Nephron progenitor cell (in vitro differentiated cells): Measurements from ENCODE around the gene TTYH1.

Experiments
- DNase-seq: peaks from one replicate; pipeline ENCODE4 v3.0.0; 2021
- H3K27ac Mint-ChIP-seq: 2 replicates; pipeline ENCODE4 v1.8.0; 2021; ENCODE audit warnings: mild to moderate bottlenecking, moderate library complexity, mixed read lengths
- H3K27me3 Mint-ChIP-seq: 2 replicates; pipeline ENCODE4 v1.8.0; 2021; ENCODE audit warnings: mild to moderate bottlenecking, low read depth, mixed read lengths; ENCODE audit not compliant: poor library complexity
- H3K36me3 Mint-ChIP-seq: 2 replicates; pipeline ENCODE4 v1.8.0; 2021; ENCODE audit warnings: low read depth, mixed read lengths
- H3K4me1 Mint-ChIP-seq: 2 replicates; pipeline ENCODE4 v1.8.0; 2021; ENCODE audit warnings: mixed read lengths
- H3K4me3 Mint-ChIP-seq: 2 replicates; pipeline ENCODE4 v1.8.0; 2021; ENCODE audit warnings: mild to moderate bottlenecking, moderate library complexity, mixed read lengths
- H3K9me3 Mint-ChIP-seq: 2 replicates; pipeline ENCODE4 v1.8.0; 2021; ENCODE audit warnings: mild to moderate bottlenecking, moderate library complexity, mixed read lengths
- TF ChIP-seq, protein P1 (sequence below): fragments of 200-600 bp; sonication (generic); IDR thresholded peaks from 2 replicates; pipeline ENCODE4 v1.5.0; 2021; ENCODE audit warnings: antibody characterized with exemption

The TTYH1 gene

DNA sequence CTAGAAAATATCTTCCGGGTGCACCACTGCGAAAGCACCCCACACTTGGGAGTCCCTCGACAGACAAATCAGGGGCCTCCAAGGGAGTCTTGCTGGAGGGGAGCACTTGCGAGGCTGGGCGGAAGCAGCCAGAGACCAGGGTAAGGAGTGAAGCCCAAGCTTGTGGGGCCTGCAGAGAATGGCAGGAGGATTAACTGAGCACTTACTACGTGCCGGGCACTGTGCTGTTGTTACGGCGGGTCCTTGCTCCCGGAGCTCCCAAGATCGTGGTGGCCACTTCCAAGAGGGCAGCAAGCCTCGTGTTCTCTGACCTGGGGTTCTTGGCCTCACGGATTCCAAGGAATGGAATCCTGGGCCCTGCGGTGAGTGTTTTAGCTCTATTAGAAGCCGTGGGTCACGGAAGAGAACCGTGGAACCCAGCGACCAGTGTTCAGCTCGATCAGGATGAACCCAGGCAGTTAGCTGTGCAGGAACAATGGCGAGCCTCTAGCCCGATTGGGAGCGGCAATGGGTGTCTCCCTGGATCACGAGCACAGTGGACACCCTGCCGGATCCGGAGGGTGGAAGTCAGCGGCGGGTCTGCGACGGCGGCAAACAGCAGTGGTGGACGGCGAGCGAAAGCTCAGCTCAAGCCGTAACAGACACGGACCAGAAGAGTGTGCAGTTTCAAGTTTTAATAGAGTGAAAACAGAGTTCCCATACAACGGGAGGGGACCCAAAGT is 9.6 kb downstream of the TTYH1 start:
- no peaks in the 10 kb centered on the region for H3K9me3 Mint-ChIP-seq
- H3K27me3 Mint-ChIP-seq: peaks cover 42% of the 10 kb centered on the region
- peaks cover 18% of the 10 kb centered on the region for H3K4me1 Mint-ChIP-seq
- H3K36me3 Mint-ChIP-seq: no peaks in the 10 kb centered on the region
- TF ChIP-seq, protein P1, sequence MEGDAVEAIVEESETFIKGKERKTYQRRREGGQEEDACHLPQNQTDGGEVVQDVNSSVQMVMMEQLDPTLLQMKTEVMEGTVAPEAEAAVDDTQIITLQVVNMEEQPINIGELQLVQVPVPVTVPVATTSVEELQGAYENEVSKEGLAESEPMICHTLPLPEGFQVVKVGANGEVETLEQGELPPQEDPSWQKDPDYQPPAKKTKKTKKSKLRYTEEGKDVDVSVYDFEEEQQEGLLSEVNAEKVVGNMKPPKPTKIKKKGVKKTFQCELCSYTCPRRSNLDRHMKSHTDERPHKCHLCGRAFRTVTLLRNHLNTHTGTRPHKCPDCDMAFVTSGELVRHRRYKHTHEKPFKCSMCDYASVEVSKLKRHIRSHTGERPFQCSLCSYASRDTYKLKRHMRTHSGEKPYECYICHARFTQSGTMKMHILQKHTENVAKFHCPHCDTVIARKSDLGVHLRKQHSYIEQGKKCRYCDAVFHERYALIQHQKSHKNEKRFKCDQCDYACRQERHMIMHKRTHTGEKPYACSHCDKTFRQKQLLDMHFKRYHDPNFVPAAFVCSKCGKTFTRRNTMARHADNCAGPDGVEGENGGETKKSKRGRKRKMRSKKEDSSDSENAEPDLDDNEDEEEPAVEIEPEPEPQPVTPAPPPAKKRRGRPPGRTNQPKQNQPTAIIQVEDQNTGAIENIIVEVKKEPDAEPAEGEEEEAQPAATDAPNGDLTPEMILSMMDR: no peak
- DNase-seq: no peak
- H3K4me3 Mint-ChIP-seq: no peak overlapping the region
- H3K27ac Mint-ChIP-seq: peak overlapping the region; percentile 25

DNA sequence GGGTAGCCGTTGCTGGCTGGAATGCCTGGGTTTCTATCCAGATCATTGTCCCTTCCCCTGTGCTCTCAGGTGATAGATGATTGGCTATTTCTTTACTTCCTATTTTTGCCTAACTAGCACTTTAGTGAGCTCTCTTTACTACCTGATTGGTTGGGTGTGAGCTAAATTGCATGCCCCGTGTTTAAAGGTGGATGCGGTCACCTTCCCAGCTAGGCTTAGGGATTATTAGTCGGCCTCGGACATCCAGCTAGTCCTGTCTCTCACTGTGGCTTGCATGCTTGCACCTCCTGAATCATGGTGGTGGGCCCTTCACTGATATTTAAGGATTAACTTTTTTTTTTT is 10.1 kb downstream of the TTYH1 start:
- TF ChIP-seq, protein P1: no peak
- Mint-ChIP-seq H3K36me3 (no peaks in the 10 kb centered on the region), H3K27me3 (peaks cover 39% of the 10 kb centered on the region), H3K4me1 (peaks cover 15% of the 10 kb centered on the region), H3K4me3 (no peak overlapping the region), H3K27ac (no peak overlapping the region), H3K9me3 (no peaks in the 10 kb centered on the region)
- no peak for DNase-seq

DNA sequence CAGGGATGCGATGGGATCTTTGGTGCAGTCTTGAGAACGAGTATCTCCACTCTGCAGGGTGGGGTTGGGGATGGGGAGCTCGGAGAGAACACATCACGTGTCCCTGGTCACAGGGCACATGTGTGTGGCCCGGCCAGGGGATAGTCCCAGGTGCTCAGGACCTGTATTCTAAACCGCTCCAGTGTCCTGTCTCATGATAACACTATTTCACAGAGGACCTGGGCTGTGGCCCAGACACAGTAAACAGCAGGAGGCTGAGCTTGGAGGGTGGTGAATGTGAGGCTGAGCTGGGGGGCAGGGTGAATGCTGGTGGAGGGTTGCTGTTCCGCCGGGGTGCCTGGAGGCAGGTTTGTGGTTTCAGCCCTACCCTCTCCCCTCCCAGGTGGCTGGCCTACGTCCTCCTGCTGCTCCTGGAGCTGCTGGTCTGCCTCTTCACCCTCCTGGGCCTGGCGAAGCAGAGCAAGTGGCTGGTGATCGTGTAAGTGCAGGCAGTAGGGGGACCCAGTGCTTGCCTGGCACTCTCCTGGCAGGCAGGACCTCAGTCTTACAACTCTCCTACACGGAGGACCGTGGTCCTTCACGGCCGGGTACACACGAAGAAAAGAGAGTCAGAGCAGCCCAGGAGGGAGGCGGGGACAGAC is 11.1 kb downstream of the TTYH1 start:
- H3K36me3 Mint-ChIP-seq: no peaks in the 10 kb centered on the region
- H3K4me3 Mint-ChIP-seq: no peak overlapping the region
- TF ChIP-seq, protein P1: no peak
- peak overlapping the region; percentile 19 for H3K27ac Mint-ChIP-seq
- no peaks in the 10 kb centered on the region for H3K9me3 Mint-ChIP-seq
- H3K27me3 Mint-ChIP-seq: peaks cover 36% of the 10 kb centered on the region
- no peak for DNase-seq
- peaks cover 17% of the 10 kb centered on the region for H3K4me1 Mint-ChIP-seq

DNA sequence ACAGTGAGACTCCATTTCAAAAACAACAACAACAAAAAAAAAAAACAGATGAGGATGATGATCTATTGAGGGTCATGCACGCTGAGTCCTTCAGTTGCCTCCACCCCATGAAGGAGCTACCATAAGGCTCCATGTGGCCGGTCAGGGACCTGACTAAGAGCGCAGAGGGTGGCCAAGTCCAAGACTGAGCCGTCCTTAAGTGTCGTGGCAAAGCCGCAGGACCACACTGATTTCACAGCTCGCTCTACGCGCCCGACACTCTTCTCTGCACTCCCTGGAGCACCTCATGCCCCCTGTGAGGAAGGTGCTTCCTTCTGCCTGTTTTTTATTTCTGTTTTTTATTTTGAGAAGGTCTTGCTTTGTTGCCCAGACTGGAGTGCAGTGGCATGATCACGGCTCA is 12.3 kb downstream of the TTYH1 start:
- TF ChIP-seq, protein P1: no peak
- H3K9me3 Mint-ChIP-seq: no peaks in the 10 kb centered on the region
- peaks cover 26% of the 10 kb centered on the region for H3K27me3 Mint-ChIP-seq
- H3K4me3 Mint-ChIP-seq: no peak overlapping the region
- DNase-seq: no peak
- no peaks in the 10 kb centered on the region for H3K36me3 Mint-ChIP-seq
- H3K27ac Mint-ChIP-seq: no peak overlapping the region
- H3K4me1 Mint-ChIP-seq: peaks cover 22% of the 10 kb centered on the region

DNA sequence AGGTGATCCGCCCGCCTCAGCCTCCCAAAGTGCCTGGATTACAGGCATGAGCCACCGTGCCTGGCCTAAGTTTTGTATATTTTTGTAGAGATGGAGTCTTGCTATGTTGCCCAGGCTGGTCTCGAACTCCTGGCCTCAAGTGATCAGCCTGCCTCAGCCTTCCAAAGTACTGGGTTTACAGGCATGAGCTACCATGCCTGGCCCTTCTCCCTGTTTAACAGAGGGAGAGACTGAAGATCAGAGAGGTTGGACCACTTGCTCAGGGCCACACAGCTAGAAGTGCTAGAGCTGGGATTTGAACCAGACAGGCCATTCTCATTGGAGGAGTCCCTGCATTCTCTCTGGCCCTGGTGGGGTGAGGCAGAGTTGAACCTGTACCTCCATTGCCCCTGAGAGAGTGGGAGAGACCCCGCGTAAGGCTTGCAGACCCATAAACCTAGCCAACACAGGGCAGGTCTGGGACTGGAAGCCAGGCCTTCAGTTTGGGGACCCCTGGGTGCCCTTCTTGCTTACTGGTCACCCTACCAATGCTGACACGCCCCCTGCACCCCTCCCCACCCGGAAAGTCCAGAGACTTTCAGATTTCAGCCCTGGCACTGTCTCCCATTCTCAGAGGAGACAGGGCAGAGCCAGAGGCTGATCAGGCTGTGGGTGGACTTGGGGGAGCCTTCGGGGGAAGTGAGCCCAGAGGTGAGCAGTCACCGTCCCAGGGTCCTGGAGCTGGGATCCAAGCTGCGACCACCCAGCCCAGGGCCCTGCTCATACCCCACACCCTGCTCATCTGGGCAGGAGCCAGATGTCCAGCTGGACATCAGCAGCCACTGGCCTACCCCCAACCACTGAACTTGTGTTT is 13.3 kb downstream of the TTYH1 start:
- Mint-ChIP-seq H3K4me3 (no peak overlapping the region), H3K36me3 (no peaks in the 10 kb centered on the region), H3K27ac (no peak overlapping the region), H3K9me3 (no peaks in the 10 kb centered on the region), H3K4me1 (peaks cover 22% of the 10 kb centered on the region), H3K27me3 (peaks cover 23% of the 10 kb centered on the region)
- TF ChIP-seq, protein P1: no peak
- DNase-seq: no peak
